Gastrocnemius medialis (tissue), 4 donors: ENCODE measurements around the gene GPATCH1.

Source experiments
- POLR2A ChIP-seq, 2 donors: fragments of 450-650 bp; IDR thresholded peaks; one replicate each; pipeline ENCODE4 v1.6.1; 2017; ENCODE audit warnings: antibody characterized with exemption in 2 of 2, mild to moderate bottlenecking in 2 of 2, moderate library complexity in 2 of 2
- TF ChIP-seq, protein P1 (sequence below), 5 experiments: fragments of 450-650 bp in 3 of 5; fragments of 200-600 bp in 2 of 5; sonication (generic) in 2 of 5; IDR thresholded peaks in 4 of 5; conservative IDR thresholded peaks in 1 of 5; 1 replicate in 4 of 5; 2 replicates in 1 of 5; pipeline ENCODE4 v1.5.1; 2016 to 2019; ENCODE audit warnings: antibody characterized with exemption in 5 of 5, mild to moderate bottlenecking in 3 of 5, moderate library complexity in 3 of 5

DNA sequence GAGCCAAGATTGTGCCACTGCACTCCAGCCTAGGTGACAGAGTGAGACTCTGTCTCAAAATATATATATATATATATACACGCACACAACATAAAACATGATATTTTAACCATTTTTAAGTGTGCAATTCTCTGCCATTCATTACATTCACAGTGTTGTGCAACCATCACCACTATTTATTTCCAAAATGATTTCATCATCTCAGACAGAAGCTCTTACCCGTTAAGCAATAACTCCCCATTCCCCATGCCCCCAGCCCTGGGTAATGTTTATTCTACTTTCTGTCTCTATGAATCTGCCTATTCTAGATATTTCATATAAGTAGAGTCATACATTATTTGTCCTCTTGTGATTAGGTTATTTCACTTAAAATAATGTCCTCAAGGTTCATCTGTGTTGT, 71.2 kb downstream of the GPATCH1 start:
- TF ChIP-seq, protein P1, sequence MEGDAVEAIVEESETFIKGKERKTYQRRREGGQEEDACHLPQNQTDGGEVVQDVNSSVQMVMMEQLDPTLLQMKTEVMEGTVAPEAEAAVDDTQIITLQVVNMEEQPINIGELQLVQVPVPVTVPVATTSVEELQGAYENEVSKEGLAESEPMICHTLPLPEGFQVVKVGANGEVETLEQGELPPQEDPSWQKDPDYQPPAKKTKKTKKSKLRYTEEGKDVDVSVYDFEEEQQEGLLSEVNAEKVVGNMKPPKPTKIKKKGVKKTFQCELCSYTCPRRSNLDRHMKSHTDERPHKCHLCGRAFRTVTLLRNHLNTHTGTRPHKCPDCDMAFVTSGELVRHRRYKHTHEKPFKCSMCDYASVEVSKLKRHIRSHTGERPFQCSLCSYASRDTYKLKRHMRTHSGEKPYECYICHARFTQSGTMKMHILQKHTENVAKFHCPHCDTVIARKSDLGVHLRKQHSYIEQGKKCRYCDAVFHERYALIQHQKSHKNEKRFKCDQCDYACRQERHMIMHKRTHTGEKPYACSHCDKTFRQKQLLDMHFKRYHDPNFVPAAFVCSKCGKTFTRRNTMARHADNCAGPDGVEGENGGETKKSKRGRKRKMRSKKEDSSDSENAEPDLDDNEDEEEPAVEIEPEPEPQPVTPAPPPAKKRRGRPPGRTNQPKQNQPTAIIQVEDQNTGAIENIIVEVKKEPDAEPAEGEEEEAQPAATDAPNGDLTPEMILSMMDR (IDR thresholded peaks at IDR 0.05 in 4 of 5, conservative IDR thresholded peaks at IDR 0.05 in 1 of 5), result no peak
- TF ChIP-seq POLR2A (IDR thresholded peaks at IDR 0.05), result no peak
